Measurements from ENCODE around the gene EWSR1. TPM values are rescaled to one million over a fixed set of nuclear protein-coding genes. Genes with fewer than 3 reads are reported as not detected.

The EWSR1 gene
- total and polyA plus RNA-seq, 2 of the 4 experiments (the other 2 are of a cell fraction): 243 to 518 TPM

- DNase-seq (no peak), ATAC-seq (ENCODE audit: low read depth) (no peak; the same call in 1 of the 2 replicates)
- H3K79me1 ChIP-seq (ENCODE audit: low read depth in 1 of 2, low read length in 2 of 2): peaks cover 15 to 28% of the 10 kb centered on the region in 2 experiments
- no peak overlapping the region for H3K23ac ChIP-seq (ENCODE audit: low read depth, low read length)
- no peak overlapping the region for H2BK15ac ChIP-seq (ENCODE audit: low read depth, low read length)
- H4K91ac ChIP-seq (ENCODE audit: insufficient read depth, low read depth, low read length): no peak overlapping the region
- H3K9me3 ChIP-seq (ENCODE audit: control insufficient read depth, insufficient read depth, low read length): no peaks in the 10 kb centered on the region
- no TSS peak for BruUV-seq (replicated peaks)
- H3K9ac ChIP-seq (ENCODE audit: low read depth, low read length): no peak overlapping the region
- H3K9me1 ChIP-seq (ENCODE audit: insufficient read depth, low read length): peaks cover 10% of the 10 kb centered on the region
- no peak overlapping the region for H2BK120ac ChIP-seq (ENCODE audit: low read depth, low read length)
- POLR2A ChIA-PET (ENCODE audit: unreplicated experiment): no interaction called here
- H3K27ac ChIP-seq (ENCODE audit: insufficient read depth, low read length): no peak overlapping the region
- in situ Hi-C loops (cut with MboI; ENCODE audit: low sequenced_read_pairs) (no loop called here), dilution Hi-C loops (cut with HindIII; ENCODE audit: low sequenced_read_pairs, unreplicated experiment) (no loop called here), intact Hi-C loops (cut with micrococcal nuclease) (no loop called here)
- H3K36me3 ChIP-seq (ENCODE audit: control insufficient read depth, insufficient read depth, low read length): peaks cover 50% of the 10 kb centered on the region
- H2BK5ac ChIP-seq (ENCODE audit: low read depth, low read length, poor library complexity, severe bottlenecking): no peak overlapping the region
- 78% methylated on average over 4 of the region's 10 CpGs; no CpG with 5 or more reads in 1 of the 2 experiments for WGBS, 2 experiments (ENCODE audit: extremely low coverage in 2 of 2, insufficient read length in 1 of 2)
- H3K27me3 ChIP-seq (ENCODE audit: control insufficient read depth, insufficient read depth, low read length): no peaks in the 10 kb centered on the region
- no peak overlapping the region for H3K14ac ChIP-seq (replicated peaks; ENCODE audit: low read depth, low read length)
- H2BK20ac ChIP-seq (ENCODE audit: low read depth, low read length): no peak overlapping the region
- peaks cover 38% of the 10 kb centered on the region for H4K20me1 ChIP-seq (ENCODE audit: insufficient read depth, low read length)
- H4K8ac ChIP-seq (ENCODE audit: low read depth in 2 of 2, low read length in 2 of 2): no peak overlapping the region
- H3K4ac ChIP-seq (ENCODE audit: low read depth, low read length): no peak overlapping the region
- H2AK9ac ChIP-seq (replicated peaks; ENCODE audit: low read depth, low read length, poor library complexity): no peak overlapping the region
- H3K56ac ChIP-seq (ENCODE audit: extremely low read depth, insufficient read depth, low read length): no peak overlapping the region
- no peak overlapping the region for H2AK5ac ChIP-seq (ENCODE audit: low read depth, low read length)
- H3K4me2 ChIP-seq (ENCODE audit: low read depth, low read length): no peak overlapping the region
- H2AFZ ChIP-seq (replicated peaks; ENCODE audit: low read length, poor library complexity): no peak overlapping the region
- H3K4me1 ChIP-seq (ENCODE audit: control insufficient read depth, insufficient read depth, low read length): peaks cover 2% of the 10 kb centered on the region
- no peak for TF ChIP-seq CTCF (conservative IDR thresholded peaks at IDR 0.05; ENCODE audit: low read depth, low read length)
- peak; percentile 43; the same call in 1 of the 2 replicates for TF ChIP-seq POLR2A (IDR thresholded peaks at IDR 0.05; ENCODE audit: low read depth, low read length)
- TF ChIP-seq RFX5 (IDR thresholded peaks at IDR 0.05; ENCODE audit: low read depth, low read length): no peak
- TF ChIP-seq CEBPB (IDR thresholded peaks at IDR 0.05; ENCODE audit: low read depth, low read length): peak; percentile 50
- no peak for TF ChIP-seq ELK1 (IDR thresholded peaks at IDR 0.05; ENCODE audit: borderline replicate concordance, low read depth, low read length)
- no peak for TF ChIP-seq MAZ (IDR thresholded peaks at IDR 0.05; ENCODE audit: borderline replicate concordance, low read depth, low read length)
- no peak overlapping the region for H3K18ac ChIP-seq (ENCODE audit: low read depth, low read length)
- CTCF ChIA-PET: no interaction called here
- H4K5ac ChIP-seq (ENCODE audit: low read depth, low read length): no peak overlapping the region
- no peak overlapping the region for H3K4me3 ChIP-seq (ENCODE audit: insufficient read depth, low read depth, low read length)
Observed at GRCh38 chr22:29300807-29301601, 32.9 kb downstream of the EWSR1 start.

Data from IMR-90 (cell line).